Left renal cortex interstitium (tissue), 4 donors: ENCODE results near the gene TUBB2A. TPM values are rescaled to one million over a fixed set of nuclear protein-coding genes. Genes with fewer than 3 reads are reported as not detected.
"Not testable (repeated sequence)": the region's sequence is repeated elsewhere in the genome, so short reads cannot be mapped to it uniquely, and the experiment has no call there.

Experiments
- DNase-seq, 4 donors: peaks; one replicate each; pipeline ENCODE4 v3.0.0-alpha.2; 2013; ENCODE audit warnings: low read depth in 4 of 4, low spot score in 2 of 4, missing footprints in 1 of 4
- polyA plus RNA-seq, 4 donors: library from polyadenylated mRNA; unstranded; fragments of 120-200 nt; gene quantifications; one replicate each; pipeline ENCODE4 v1.2.1, GENCODE V29; 2013; ENCODE audit not compliant: insufficient read length in 4 of 4

The TUBB2A gene
- polyA plus RNA-seq: 10 to 100 TPM; 57.4 to 84.6 (median 60.1) TPM

GRCh38 chr6:3157131-3157933, at the start of gene TUBB2A:
TUBB2A (minus strand) TSS chr6:3157544; CDS start chr6:3157463, 81 bp downstream.
- peak in 1 of 4 donors; percentile 61 for DNase-seq

GRCh38 chr6:3206339-3207015, 49.1 kb upstream of the TUBB2A start:
- no peak for DNase-seq

GRCh38 chr6:3205913-3206312, 48.6 kb upstream of the TUBB2A start:
- DNase-seq: no peak

DNA sequence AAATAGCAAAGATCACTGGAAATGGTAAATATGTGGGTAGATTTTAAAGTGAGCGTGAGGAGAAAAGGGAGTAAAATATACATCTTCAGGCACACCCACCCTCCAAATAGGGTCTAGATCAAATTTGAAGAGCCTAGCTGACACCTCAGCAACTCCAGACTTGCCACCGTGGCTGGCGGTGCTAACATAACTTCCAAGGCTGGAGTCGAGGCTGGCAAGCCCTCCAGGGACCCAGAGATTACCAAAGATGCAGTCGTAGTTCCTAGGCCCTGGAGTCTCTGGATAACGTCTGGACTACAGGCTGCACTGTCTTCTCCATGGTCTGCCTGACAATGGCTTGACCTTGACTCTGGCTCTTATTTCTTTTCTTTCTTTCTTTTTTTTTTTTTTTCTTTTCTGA, 47.6 kb upstream of the TUBB2A start:
- DNase-seq: no peak

DNA sequence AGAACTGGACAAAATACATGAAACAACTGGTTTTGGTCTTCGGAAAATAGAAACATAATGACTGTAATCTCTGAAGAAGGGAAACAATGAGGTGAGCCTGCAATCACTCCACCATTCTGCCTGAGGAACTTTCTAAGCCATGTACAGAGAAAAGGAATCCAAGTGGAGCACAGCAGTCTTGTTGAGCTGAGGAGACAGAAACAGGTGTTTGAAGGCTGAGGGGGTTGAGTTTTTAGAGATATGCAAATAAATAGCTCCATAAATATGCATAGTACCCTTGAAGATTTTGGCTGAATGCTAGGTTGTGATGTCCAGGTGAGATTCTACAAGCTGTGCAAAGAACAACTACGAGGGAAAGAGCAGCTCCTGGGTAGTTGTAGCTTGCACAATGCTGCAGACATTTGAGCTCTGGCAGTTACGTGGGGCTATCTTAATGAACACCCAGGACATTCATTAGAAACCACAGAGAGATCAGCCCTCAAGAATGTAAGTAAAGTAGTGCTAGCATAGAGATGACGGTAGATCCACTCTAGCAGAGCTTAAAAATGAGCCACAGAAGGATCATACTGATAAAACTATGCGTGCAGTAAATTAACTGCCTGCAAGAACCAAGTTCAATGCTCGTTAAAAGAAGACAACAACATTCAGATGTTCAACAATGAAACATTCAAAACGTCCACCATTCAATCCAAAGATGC, 45.8 kb upstream of the TUBB2A start:
- DNase-seq: no peak

GRCh38 chr6:3201388-3201787, 44.0 kb upstream of the TUBB2A start:
- no peak for DNase-seq

GRCh38 chr6:3200682-3201081, 43.3 kb upstream of the TUBB2A start:
- DNase-seq: no peak

DNA sequence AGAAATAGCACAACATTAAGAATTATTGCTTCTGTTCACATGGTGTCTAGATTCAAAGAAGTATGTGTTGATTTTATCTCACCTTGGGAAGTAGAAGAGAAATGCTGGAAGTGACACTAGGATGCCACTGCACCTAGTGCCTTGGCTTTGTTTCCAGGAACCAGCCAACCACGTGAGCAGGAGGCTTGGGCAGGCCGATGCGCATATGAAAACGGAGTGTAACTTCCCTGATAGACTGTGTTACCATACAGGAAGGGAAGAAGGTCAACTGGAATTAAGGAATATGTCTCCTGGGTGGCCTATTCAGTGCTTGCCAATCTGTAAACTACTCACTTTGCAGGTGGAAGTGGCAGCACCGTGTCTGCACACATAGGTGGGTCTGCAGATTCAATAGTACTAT, 42.0 kb upstream of the TUBB2A start:
- no peak for DNase-seq

DNA sequence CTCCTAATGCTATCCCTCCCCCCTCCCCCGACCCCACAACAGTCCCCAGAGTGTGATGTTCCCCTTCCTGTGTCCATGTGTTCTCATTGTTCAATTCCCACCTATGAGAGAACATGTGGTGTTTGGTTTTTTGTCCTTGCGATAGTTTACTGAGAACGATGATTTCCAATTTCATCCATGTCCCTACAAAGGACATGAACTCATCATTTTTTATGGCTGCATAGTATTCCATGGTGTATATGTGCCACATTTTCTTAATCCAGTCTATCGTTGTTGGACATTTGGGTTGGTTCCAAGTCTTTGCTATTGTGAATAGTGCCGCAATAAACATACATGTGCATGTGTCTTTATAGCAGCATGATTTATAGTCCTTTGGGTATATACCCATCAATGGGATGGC, 40.4 kb upstream of the TUBB2A start:
- not testable (repeated sequence) for DNase-seq

DNA sequence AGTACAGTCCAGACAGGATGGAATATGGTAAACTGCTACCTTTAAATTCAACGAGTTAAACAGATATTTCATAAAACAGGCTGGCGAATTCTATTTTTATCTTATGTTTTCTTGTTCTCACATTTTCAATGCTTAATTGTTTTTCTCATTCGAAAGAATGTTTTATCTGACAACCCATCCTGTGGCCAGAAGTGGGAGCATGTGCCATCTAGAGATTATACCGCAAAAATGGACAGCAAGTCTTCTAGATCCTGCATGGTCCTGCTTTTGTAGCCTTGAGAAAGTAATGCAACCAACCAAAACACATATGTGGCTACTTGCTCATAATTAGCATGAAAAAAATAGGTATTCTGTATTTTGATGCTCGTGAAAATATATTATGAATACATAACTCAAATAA, 39.4 kb upstream of the TUBB2A start:
- DNase-seq: no peak

DNA sequence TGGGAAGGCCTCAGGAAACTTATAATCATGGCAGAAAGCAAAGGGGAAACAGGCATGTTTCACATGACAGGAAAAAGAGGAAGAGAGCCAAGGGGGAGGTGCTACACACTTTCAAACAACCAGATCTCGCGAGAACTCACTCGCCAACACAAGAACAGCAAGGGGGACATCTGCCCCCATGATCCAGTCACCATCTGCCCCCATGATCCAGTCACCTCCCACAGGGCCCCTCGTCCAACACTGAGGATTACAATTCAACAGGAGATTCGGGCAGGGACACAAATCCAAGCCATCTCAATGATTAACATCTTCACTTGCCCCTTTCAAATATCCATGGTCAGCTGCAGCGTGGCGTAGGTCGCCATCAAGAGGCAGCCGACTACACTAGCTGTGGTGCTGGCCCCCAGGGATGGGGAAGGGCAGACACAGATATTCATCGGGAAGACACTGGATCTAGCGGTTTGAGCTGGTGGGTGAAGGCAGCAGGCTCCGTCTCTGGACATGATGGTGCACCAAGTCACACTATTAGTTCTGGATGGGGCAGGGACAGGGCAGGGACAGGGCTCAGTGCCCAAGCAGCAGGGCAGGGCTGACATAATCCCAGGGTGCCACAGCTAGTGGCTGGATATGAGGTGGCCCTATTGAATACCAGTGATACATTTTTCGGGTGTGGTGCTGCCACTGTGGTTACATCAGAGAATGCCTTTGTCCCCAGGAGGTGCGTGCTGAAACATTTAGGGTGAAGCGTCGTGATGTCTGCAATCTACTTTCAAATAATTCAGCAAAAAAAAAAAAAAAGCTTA, 38.6 kb upstream of the TUBB2A start:
- DNase-seq: no peak

GRCh38 chr6:3195420-3195694, 38.0 kb upstream of the TUBB2A start:
- no peak for DNase-seq

DNA sequence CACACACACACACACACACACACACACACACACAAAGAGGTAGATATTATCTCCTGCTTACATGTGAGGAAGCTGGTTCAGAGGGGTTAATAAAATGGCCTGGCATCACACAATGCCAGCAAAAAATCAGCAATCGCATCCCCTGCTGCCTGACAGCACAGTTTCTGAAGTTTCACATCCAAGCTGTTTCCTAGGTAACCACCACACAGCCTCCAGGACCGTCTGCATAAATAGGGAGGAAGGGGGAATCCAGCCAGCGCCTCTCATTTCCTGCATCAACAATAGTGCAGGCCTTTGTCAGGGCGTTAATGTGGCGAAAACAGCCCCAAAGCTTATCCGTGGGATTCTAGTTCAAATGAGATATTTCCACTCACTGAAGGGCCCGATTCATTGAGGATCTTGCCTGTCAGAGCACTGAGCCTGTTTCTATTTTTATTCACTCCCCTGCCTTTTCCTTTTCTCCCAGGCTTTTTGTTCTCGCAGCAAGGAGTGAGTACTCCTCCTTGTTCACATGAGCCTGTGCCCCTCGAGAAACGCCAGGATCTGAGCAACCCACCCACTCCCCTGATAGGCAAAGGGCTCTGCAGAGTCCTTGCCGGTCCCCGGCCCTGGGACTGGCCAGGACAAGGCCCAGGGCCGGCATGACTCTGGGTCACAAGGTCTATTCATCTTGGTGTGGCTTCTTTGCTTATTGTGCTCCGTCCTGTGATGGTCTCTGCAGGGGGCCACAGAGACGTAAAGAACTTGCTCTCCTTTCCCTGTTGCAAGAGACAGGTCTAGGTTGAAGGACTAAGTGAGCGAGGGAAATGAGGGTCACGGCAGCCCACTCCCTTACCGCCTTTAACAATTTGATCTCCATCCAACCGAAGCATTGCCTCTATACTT, 37.4 kb upstream of the TUBB2A start:
- DNase-seq: no peak

- no peak for DNase-seq
Observed at GRCh38 chr6:3193102-3193849, 35.9 kb upstream of the TUBB2A start.

GRCh38 chr6:3190779-3191178, 33.4 kb upstream of the TUBB2A start:
- no peak for DNase-seq

DNA sequence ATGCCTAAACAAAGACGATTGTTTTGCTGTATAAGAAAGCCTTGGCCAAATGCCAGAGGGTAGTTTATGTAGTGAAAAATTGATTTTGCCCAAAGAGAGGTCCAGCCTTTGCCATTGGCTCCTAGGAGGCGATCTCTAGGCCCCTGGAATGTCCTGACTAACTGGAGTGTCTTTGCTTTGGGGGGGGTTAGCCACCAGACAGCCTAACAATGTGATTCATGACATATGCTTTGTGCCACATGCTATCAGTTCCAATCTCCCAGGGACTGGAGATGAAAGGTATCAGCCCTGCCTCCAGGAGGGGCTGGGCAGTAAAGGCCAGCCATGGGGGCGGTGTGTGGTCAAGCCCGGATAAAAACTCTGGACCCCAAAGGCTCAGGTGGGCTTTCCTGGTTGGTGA, 32.7 kb upstream of the TUBB2A start:
- DNase-seq: no peak

GRCh38 chr6:3189192-3189591, 31.8 kb upstream of the TUBB2A start:
- DNase-seq: not testable (repeated sequence)

- DNase-seq: no peak
Observed at GRCh38 chr6:3188262-3188661, 30.9 kb upstream of the TUBB2A start.

DNA sequence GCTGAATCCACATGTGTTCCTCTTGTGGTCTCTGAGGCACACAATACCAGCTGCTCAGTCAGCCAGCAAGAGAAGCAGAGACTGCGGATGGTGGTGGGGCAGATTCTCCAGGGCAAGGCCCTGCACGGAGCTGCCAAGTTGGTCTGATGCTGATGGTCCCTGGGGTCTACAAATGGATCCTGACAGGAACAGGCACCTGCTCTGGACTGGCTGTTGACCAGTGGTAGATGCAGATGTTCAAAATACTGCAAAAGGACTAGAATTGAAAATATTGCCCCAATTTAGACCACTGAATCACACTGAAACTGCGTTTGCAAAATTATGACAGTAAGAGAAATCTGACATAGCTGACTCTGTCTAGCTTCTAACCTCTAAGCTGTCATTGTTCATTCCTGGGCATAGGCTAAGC, 29.6 kb upstream of the TUBB2A start:
- no peak for DNase-seq
